Lower leg skin (tissue), 3 donors: Measurements from ENCODE around the gene SPATA32.

Source experiments
- CTCF ChIP-seq, 3 donors: fragments of 450-650 bp; IDR thresholded peaks; one replicate each; pipeline ENCODE4 v1.5.1; 2016; ENCODE audit warnings: antibody characterized with exemption in 3 of 3, mild to moderate bottlenecking in 3 of 3, moderate library complexity in 2 of 3
- POLR2A ChIP-seq, 2 donors: fragments of 450-650 bp; IDR thresholded peaks; one replicate each; pipeline ENCODE4 v1.6.1; 2016 to 2017; ENCODE audit warnings: antibody characterized with exemption in 2 of 2, mild to moderate bottlenecking in 1 of 2, moderate library complexity in 1 of 2

- no peak for TF ChIP-seq CTCF (IDR thresholded peaks at IDR 0.05)
- no peak for TF ChIP-seq POLR2A (IDR thresholded peaks at IDR 0.05)
These were observed 18.0 kb upstream of the SPATA32 start for GRCh38 chr17:45279898-45280297.
